ENCODE results near the gene SGCD.

Gene SGCD

DNA sequence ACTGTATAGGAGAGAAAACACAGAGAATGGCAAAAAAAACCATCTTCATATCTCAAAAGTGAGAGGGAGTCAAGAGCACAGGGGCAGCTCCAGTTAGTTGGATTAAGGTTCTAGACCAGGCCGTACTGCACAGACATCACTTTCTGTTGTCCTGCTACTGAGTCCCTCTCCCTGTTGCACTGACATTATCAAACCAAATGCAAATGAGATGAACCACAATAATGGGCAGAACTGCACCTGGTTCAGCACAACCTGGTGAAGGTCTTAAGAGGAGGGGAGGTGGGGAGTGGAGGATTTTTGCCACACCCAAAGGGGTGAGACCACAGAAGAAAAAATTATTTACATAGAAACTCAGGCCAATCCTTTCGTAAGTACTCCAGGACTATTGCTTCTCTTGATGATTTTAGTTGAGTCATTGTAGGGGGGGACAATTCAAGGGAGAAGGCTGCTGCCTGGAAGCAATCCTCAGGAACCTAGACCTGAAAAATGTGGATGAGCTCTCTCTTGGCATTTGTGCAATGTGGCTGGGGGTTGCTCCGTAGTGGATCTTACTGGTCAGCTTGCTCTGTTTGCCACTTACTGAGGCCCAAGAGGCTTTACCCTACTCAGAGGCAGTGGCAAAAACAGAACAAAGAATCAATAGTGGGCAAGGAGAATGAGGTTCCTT, 428.6 kb downstream of the SGCD start:
- Histone ChIP-seq H3K27ac (ENCODE audit: low read length) (no peak overlapping the region), H3K4me1 (ENCODE audit: control insufficient read depth, low read depth, low read length) (no peaks in the 10 kb centered on the region), H3K9ac (ENCODE audit: low read length) (no peak overlapping the region), H3K36me3 (ENCODE audit: control insufficient read depth, low read depth, low read length) (no peaks in the 10 kb centered on the region), H3K4me3 (ENCODE audit: low read length) (no peak overlapping the region), H3K27me3 (ENCODE audit: control insufficient read depth, insufficient read depth, low read length) (no peaks in the 10 kb centered on the region), H3K9me3 (ENCODE audit: control insufficient read depth, low read depth, low read length) (no peaks in the 10 kb centered on the region)

DNA sequence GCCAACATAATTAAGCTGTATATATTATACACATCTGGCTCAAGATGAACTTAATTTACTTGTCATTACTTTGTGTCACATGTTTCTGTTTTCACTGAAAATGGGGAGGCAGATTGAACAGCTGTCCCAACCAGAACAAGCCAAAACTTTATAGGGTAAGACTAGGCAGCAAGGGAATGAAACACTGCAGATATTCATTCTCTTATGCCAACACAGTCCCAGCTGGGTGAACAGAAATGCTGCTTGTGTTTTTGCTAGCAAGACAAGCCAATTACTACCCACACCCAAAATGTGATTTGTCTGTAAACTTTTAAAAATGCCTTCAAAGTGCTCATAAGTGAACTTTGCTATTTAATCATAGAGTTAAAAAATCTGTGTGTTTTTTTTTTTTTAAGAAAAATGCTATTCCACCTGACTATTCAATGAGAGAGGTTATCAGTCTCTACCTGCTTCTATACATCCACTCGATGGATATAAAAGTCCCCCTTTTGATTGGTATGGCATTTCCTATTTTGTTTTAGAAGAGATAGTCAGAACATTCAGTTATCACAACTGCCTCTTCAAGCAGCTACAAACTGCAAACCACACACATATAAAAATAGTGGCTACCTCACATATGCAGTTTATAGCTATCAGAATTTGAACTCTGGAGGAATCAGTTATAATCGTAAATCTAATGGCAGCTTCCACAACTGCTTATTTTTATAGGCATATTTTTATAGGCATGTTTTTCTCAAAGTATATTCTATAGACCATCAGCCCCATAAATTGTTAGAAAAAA, 431.2 kb downstream of the SGCD start:
- H3K9ac ChIP-seq (ENCODE audit: low read length), result no peak overlapping the region
- no peaks in the 10 kb centered on the region for H3K9me3 ChIP-seq (ENCODE audit: control insufficient read depth, low read depth, low read length)
- H3K27me3 ChIP-seq (ENCODE audit: control insufficient read depth, insufficient read depth, low read length), result no peaks in the 10 kb centered on the region
- no peaks in the 10 kb centered on the region for H3K36me3 ChIP-seq (ENCODE audit: control insufficient read depth, low read depth, low read length)
- no peak overlapping the region for H3K27ac ChIP-seq (ENCODE audit: low read length)
- peaks cover 3% of the 10 kb centered on the region for H3K4me1 ChIP-seq (ENCODE audit: control insufficient read depth, low read depth, low read length)
- no peak overlapping the region for H3K4me3 ChIP-seq (ENCODE audit: low read length)

DNA sequence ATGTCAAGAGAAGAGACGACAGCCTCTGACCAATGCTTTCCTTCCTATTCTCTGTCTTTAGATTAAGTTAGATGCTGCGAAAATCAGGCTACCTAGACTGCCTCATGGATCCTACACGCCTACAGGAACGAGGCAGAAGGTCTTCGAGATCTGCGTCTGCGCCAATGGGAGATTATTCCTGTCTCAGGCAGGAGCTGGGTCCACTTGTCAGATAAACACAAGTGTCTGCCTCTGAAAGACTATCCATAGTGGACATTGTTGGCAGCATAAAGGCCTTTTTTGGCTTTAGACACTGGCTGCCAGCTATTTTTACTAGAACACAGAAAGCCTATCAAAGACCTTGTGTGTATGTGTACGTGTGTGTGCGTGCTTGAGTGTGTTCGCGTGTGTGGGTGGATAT, 432.2 kb downstream of the SGCD start:
- no peaks in the 10 kb centered on the region for H3K36me3 ChIP-seq (ENCODE audit: control insufficient read depth, low read depth, low read length)
- peaks cover 12% of the 10 kb centered on the region for H3K4me1 ChIP-seq (ENCODE audit: control insufficient read depth, low read depth, low read length)
- H3K9ac ChIP-seq (ENCODE audit: low read length), result no peak overlapping the region
- no peak overlapping the region for H3K4me3 ChIP-seq (ENCODE audit: low read length)
- H3K27me3 ChIP-seq (ENCODE audit: control insufficient read depth, insufficient read depth, low read length), result no peaks in the 10 kb centered on the region
- no peaks in the 10 kb centered on the region for H3K9me3 ChIP-seq (ENCODE audit: control insufficient read depth, low read depth, low read length)
- no peak overlapping the region for H3K27ac ChIP-seq (ENCODE audit: low read length)

DNA sequence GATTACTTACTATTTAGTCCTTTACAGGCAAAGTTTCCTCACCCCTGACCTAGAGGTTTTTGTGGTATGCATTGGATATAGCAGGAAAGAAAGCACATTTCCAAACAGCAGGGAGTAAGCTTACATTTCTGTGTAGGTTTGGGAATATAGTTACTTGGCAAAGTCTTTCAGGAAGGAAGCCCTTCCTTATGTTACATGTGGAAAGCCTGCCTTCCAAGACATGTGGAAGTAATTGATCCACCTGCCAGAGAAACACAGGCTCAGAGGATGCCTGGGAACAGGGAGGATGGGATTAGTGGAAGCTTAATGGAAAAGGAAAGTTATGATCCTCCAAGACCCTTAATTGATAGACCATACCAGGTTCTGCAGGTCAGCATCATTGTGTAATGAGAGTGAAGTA, 435.8 kb downstream of the SGCD start:
- Histone ChIP-seq H3K9ac (ENCODE audit: low read length) (no peak overlapping the region), H3K9me3 (ENCODE audit: control insufficient read depth, low read depth, low read length) (no peaks in the 10 kb centered on the region), H3K27me3 (ENCODE audit: control insufficient read depth, insufficient read depth, low read length) (no peaks in the 10 kb centered on the region), H3K4me1 (ENCODE audit: control insufficient read depth, low read depth, low read length) (peaks cover 15% of the 10 kb centered on the region), H3K4me3 (ENCODE audit: low read length) (no peak overlapping the region), H3K27ac (ENCODE audit: low read length) (no peak overlapping the region), H3K36me3 (ENCODE audit: control insufficient read depth, low read depth, low read length) (no peaks in the 10 kb centered on the region)

DNA sequence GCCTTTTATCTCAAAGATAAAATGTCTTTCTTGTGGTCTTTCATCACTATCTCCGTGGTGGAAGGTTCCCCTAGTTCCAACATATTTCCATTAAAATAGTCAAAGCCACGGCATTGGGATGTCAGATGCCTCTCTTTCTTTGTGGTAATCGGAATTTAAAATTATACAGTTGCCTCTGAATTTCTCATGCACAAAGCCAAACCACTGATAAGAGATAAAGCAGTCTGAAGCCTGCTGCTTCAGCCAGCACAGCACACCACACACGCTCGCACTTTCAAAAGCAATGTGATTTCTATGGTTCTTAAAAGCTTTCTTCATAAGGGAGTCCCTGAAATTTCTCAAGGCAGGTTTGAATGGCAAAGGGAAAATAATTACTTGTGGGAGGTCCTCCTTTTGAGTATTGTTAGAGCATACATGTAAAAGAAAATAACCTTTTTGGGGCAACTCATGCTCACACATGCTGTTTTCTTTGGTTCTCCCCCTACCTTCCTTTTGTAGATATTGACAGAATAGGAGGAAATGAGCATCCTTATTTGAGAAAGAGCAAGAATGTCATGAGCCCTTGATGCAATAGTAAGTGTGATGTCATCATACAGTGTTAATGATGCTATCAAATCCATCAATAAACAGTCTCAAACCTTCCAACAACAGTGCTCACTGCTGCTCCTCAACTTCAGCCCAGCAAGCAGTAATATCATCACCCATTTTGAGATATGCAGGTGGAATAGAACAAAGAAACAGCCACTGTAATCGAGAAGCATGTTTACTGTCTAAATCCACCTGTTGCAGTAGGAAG, 437.4 kb downstream of the SGCD start:
- Histone ChIP-seq H3K4me1 (ENCODE audit: control insufficient read depth, low read depth, low read length) (peaks cover 15% of the 10 kb centered on the region), H3K9me3 (ENCODE audit: control insufficient read depth, low read depth, low read length) (no peaks in the 10 kb centered on the region), H3K27ac (ENCODE audit: low read length) (no peak overlapping the region), H3K9ac (ENCODE audit: low read length) (no peak overlapping the region), H3K27me3 (ENCODE audit: control insufficient read depth, insufficient read depth, low read length) (no peaks in the 10 kb centered on the region), H3K36me3 (ENCODE audit: control insufficient read depth, low read depth, low read length) (no peaks in the 10 kb centered on the region), H3K4me3 (ENCODE audit: low read length) (no peak overlapping the region)

DNA sequence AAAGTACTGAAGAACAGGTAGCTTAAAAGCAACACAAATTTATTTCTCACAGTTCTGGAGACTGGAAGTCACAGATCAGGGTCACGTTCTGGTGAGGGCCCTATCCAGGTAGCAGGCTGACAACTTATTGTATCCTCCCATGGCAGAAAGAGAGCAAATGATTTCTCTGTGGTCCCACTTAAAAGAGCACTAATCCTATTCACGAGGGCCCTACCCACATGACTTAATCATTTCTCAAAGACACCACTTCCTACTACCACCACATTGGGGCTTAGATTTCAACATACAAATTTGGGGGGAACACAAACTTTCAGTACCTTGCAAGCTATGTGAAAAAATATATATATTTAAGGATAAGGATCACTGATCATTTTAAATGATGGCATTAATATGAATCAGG, 447.3 kb downstream of the SGCD start:
- no peaks in the 10 kb centered on the region for H3K9me3 ChIP-seq (ENCODE audit: control insufficient read depth, low read depth, low read length)
- no peaks in the 10 kb centered on the region for H3K27me3 ChIP-seq (ENCODE audit: control insufficient read depth, insufficient read depth, low read length)
- no peak overlapping the region for H3K4me3 ChIP-seq (ENCODE audit: low read length)
- H3K4me1 ChIP-seq (ENCODE audit: control insufficient read depth, low read depth, low read length), result no peaks in the 10 kb centered on the region
- no peak overlapping the region for H3K9ac ChIP-seq (ENCODE audit: low read length)
- no peaks in the 10 kb centered on the region for H3K36me3 ChIP-seq (ENCODE audit: control insufficient read depth, low read depth, low read length)
- H3K27ac ChIP-seq (ENCODE audit: low read length), result no peak overlapping the region

DNA sequence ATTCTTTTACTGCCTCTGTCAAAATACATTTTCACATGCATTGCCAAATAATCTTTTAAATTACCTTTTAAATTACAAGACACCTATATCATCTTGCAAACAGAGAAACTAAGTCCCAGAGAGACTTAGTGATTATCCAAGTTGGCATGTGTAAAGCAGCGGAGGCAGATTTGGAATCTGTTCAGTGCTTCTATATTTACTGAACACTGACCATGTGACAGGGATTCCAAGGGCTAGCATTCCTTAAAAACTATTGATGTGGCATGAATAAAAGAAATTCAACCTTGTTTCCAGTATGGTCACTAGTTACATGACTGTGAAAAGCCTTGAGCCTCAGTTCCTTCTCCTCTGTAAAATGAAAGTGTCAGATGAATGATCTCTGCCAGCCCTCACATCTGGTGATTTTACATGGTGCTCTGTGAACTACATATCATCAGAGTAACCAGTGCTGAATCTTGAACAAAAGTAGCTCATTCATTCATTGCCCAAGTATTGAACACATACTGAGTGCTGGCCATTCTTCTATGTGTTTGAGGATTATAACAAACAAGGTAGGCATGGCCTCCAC, 451.3 kb downstream of the SGCD start:
- no peak overlapping the region for H3K9ac ChIP-seq (ENCODE audit: low read length)
- H3K36me3 ChIP-seq (ENCODE audit: control insufficient read depth, low read depth, low read length), result no peaks in the 10 kb centered on the region
- no peaks in the 10 kb centered on the region for H3K9me3 ChIP-seq (ENCODE audit: control insufficient read depth, low read depth, low read length)

DNA sequence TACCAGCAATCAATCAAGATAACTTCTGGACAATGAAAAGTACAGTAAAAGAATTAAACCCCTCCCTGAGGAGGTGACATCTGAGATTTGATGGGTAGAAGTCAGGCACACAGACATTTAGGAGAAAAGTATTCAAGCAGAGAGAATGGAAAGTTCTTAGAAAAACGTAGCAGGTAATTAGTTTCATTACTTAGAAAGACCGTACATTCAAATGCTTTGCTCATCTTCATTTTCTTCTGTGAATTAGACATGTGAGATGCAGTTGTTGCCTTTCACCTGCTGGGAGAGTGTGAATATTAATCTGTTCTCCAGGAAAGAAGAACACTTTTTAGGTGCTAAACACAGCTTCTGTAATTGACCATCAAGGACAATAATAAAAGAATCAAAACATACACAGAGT, 451.8 kb downstream of the SGCD start:
- no peak overlapping the region for H3K4me3 ChIP-seq (ENCODE audit: low read length)

More for the DNA sequence above, 451.3 kb downstream of the SGCD start:
- no peaks in the 10 kb centered on the region for H3K27me3 ChIP-seq (ENCODE audit: control insufficient read depth, insufficient read depth, low read length)
- no peaks in the 10 kb centered on the region for H3K4me1 ChIP-seq (ENCODE audit: control insufficient read depth, low read depth, low read length)
- no peak overlapping the region for H3K27ac ChIP-seq (ENCODE audit: low read length)
- H3K4me3 ChIP-seq (ENCODE audit: low read length), result no peak overlapping the region

DNA sequence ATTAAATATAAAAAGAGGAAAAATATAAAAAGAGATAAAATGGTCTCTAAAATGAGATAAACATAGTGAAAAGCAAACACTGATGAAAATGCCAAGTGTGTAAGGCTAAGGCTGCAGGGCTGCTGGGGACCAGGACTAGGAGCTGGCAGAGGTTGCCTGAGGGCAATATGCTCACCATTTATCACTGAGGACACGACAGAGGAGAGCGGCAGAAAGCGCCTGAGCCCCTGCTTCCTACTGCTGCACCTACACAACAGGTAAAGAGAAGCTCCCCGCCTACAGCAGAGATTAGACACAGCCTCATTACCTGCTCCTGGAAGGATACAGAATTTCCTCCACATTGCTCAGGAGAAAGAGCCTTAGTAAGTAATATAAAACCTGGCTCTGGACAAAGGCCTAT, 452.5 kb downstream of the SGCD start:
- no peaks in the 10 kb centered on the region for H3K36me3 ChIP-seq (ENCODE audit: control insufficient read depth, low read depth, low read length)
- no peak overlapping the region for H3K27ac ChIP-seq (ENCODE audit: low read length)
- no peaks in the 10 kb centered on the region for H3K9me3 ChIP-seq (ENCODE audit: control insufficient read depth, low read depth, low read length)
- no peaks in the 10 kb centered on the region for H3K27me3 ChIP-seq (ENCODE audit: control insufficient read depth, insufficient read depth, low read length)
- H3K9ac ChIP-seq (ENCODE audit: low read length), result no peak overlapping the region
- H3K4me3 ChIP-seq (ENCODE audit: low read length), result no peak overlapping the region
- no peaks in the 10 kb centered on the region for H3K4me1 ChIP-seq (ENCODE audit: control insufficient read depth, low read depth, low read length)

More for the DNA sequence above, 451.8 kb downstream of the SGCD start:
- no peak overlapping the region for H3K9ac ChIP-seq (ENCODE audit: low read length)
- no peaks in the 10 kb centered on the region for H3K4me1 ChIP-seq (ENCODE audit: control insufficient read depth, low read depth, low read length)
- H3K36me3 ChIP-seq (ENCODE audit: control insufficient read depth, low read depth, low read length), result no peaks in the 10 kb centered on the region
- no peaks in the 10 kb centered on the region for H3K27me3 ChIP-seq (ENCODE audit: control insufficient read depth, insufficient read depth, low read length)
- no peaks in the 10 kb centered on the region for H3K9me3 ChIP-seq (ENCODE audit: control insufficient read depth, low read depth, low read length)
- H3K27ac ChIP-seq (ENCODE audit: low read length), result no peak overlapping the region

DNA sequence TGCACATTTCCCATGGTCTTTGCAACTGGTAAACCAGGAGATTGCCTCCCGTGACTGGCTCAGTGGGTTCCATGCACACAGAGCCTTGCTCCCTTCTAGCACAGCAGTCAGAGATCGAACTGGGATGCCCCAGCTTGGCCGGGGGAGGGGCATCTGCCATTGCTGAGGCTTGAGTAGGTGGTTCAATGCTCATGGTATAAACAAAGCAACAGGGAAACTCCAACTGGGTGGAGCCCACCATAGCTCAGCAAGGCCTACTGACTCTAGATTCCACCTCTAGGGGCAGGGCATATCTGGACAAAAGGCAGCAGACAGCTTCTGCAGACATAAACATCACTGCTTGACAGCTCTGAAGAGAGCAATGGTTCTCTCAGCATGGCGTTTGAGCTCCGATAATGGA, 456.1 kb downstream of the SGCD start:
- Histone ChIP-seq H3K4me1 (ENCODE audit: control insufficient read depth, low read depth, low read length) (no peaks in the 10 kb centered on the region), H3K9ac (ENCODE audit: low read length) (no peak overlapping the region), H3K27me3 (ENCODE audit: control insufficient read depth, insufficient read depth, low read length) (no peaks in the 10 kb centered on the region), H3K4me3 (ENCODE audit: low read length) (no peak overlapping the region), H3K27ac (ENCODE audit: low read length) (no peak overlapping the region), H3K36me3 (ENCODE audit: control insufficient read depth, low read depth, low read length) (no peaks in the 10 kb centered on the region), H3K9me3 (ENCODE audit: control insufficient read depth, low read depth, low read length) (no peaks in the 10 kb centered on the region)

DNA sequence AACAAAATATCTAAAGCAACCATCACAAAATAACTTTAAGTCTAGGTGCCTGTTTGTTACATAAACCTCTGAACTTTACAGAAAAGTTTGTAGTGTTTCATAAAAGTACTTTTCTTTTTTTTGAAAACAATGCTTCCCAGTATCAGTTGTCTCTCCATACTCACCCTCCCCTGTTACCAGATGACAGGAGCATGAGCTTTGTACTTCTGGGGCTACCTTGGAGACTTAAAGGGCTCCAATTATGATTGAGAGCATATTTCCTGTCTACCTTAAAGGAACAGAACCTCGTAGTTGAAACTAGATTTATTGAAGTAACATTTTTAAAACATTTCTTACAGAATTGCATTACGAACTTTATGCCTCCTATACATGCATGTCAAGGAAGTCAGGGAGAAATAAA, 467.7 kb downstream of the SGCD start:
- no peaks in the 10 kb centered on the region for H3K9me3 ChIP-seq (ENCODE audit: control insufficient read depth, low read depth, low read length)
- no peak overlapping the region for H3K27ac ChIP-seq (ENCODE audit: low read length)
- no peak overlapping the region for H3K4me3 ChIP-seq (ENCODE audit: low read length)
- peaks cover 23% of the 10 kb centered on the region for H3K4me1 ChIP-seq (ENCODE audit: control insufficient read depth, low read depth, low read length)
- H3K9ac ChIP-seq (ENCODE audit: low read length), result no peak overlapping the region
- H3K27me3 ChIP-seq (ENCODE audit: control insufficient read depth, insufficient read depth, low read length), result no peaks in the 10 kb centered on the region
- no peaks in the 10 kb centered on the region for H3K36me3 ChIP-seq (ENCODE audit: control insufficient read depth, low read depth, low read length)
